Fibroblast of lung (primary cell): Measurements from ENCODE around the gene TLL1. TPM values are rescaled to one million over a fixed set of nuclear protein-coding genes. Genes with fewer than 3 reads are reported as not detected.

Source experiments
- DNase-seq, 2 donors: peaks; one replicate each; pipeline versions ENCODE4 v3.0.0 to v3.0.0-alpha.2; 2010; ENCODE audit warnings: low read depth in 2 of 2
- H2AFZ ChIP-seq: 2 replicates; pipeline ENCODE4 v1.5.1; 2012; ENCODE audit warnings: low read length, control low read depth, inconsistent platforms
- H3K27ac ChIP-seq: 2 replicates; pipeline ENCODE4 v1.5.1; 2011; ENCODE audit warnings: low read length, control low read depth; ENCODE audit not compliant: insufficient read depth
- H3K27me3 ChIP-seq: 2 replicates; pipeline ENCODE4 v1.5.1; 2011; ENCODE audit warnings: mild to moderate bottlenecking, low read length; ENCODE audit not compliant: control insufficient read depth, insufficient read depth
- H3K36me3 ChIP-seq: 2 replicates; pipeline ENCODE4 v1.5.1; 2011; ENCODE audit warnings: low read length; ENCODE audit not compliant: control insufficient read depth, insufficient read depth
- H3K4me1 ChIP-seq: 2 replicates; pipeline ENCODE4 v1.5.1; 2011; ENCODE audit warnings: low read length; ENCODE audit not compliant: control insufficient read depth, insufficient read depth; ENCODE audit errors: extremely low read depth
- H3K4me2 ChIP-seq: 2 replicates; pipeline ENCODE4 v1.5.1; 2011; ENCODE audit warnings: low read length, control low read depth; ENCODE audit not compliant: insufficient read depth; ENCODE audit errors: extremely low read depth
- H3K4me3 ChIP-seq, 4 experiments: fragments of 200-600 bp in 1 of 4; sonication (generic) in 1 of 4; replicated peaks in 1 of 4; 2 replicates each; pipeline ENCODE4 v1.5.1; 2011 to 2016; ENCODE audit warnings: low read length in 4 of 4, low read depth in 3 of 4, mild to moderate bottlenecking in 3 of 4, control low read depth in 2 of 4, inconsistent platforms in 1 of 4, mixed read lengths in 1 of 4; ENCODE audit not compliant: insufficient read depth in 1 of 4; ENCODE audit errors: control extremely low read depth in 1 of 4
- H3K79me2 ChIP-seq: 2 replicates; pipeline ENCODE4 v1.5.1; 2012; ENCODE audit warnings: mild to moderate bottlenecking, low read length, inconsistent platforms; ENCODE audit not compliant: control insufficient read depth, insufficient read depth
- H3K9ac ChIP-seq: 2 replicates; pipeline ENCODE4 v1.5.1; 2011; ENCODE audit warnings: mild to moderate bottlenecking, low read length, control low read depth; ENCODE audit not compliant: insufficient read depth
- H3K9me3 ChIP-seq: 2 replicates; pipeline ENCODE4 v1.5.1; 2012; ENCODE audit warnings: low read depth, low read length; ENCODE audit not compliant: control insufficient read depth, insufficient read depth
- H4K20me1 ChIP-seq: 2 replicates; pipeline ENCODE4 v1.5.1; 2011; ENCODE audit warnings: low read length; ENCODE audit not compliant: control insufficient read depth, insufficient read depth; ENCODE audit errors: extremely low read depth
- EZH2 ChIP-seq: IDR thresholded peaks from 2 replicates; pipeline ENCODE4 v1.5.1; 2012; ENCODE audit warnings: low read length, control low read depth, mild to moderate bottlenecking; ENCODE audit errors: missing control alignments
- polyA plus RNA-seq, 2 donors: library from polyadenylated mRNA; depleted of rRNA in 1 of 2; stranded (reverse) in 1 of 2; unstranded in 1 of 2; fragments of >200 nt; gene quantifications; 2 replicates each; pipeline ENCODE4 v1.2.1, GENCODE V29; 2011 to 2012; ENCODE audit warnings: missing spikeins in 1 of 2
- total RNA-seq: library from RNA; depleted of rRNA; stranded (reverse); fragments of >200 nt; gene quantifications from 2 replicates; pipeline ENCODE4 v1.2.1, GENCODE V29; 2014
- TF ChIP-seq, protein P1 (sequence below), 2 donors: IDR thresholded peaks in 1 of 2; conservative IDR thresholded peaks in 1 of 2; 1 replicate in 1 of 2; 2 replicates in 1 of 2; pipeline ENCODE4 v1.5.1; 2011 to 2012; ENCODE audit warnings: low read length in 2 of 2, control low read depth in 1 of 2, inconsistent platforms in 1 of 2, low read depth in 1 of 2, mild to moderate bottlenecking in 1 of 2

Gene TLL1
- total and polyA plus RNA-seq, 2 donors (not counting 1 experiment from before 2014, with no cell fraction given), result 0.33 to 2.7 TPM

DNA sequence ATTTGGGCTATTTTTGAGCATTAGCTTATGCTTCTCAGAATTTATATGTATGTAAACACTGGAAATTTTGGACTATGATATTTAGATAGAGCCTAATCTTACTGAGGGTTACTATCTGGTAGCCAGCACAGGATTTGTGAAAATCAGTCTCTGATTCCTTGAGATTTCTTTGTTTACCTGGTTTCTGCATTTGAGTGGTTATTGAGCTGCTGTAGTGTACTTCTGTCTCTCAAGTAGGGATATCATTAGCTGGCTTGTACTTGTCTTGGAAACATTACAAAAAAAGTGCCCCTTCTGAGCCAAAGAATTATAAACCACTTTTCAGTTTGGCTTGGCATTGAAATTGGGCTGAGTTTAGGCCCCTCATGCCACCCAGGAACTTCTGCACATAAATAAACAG lies 49.7 kb downstream of the TLL1 start:
- DNase-seq, result no peak

GRCh38 chr4:165926307-165926706 lies 53.3 kb downstream of the TLL1 start:
- H2AFZ ChIP-seq, result no peak overlapping the region
- H3K27ac ChIP-seq, result no peak overlapping the region
- no peak overlapping the region for H3K4me3 ChIP-seq
- no peak overlapping the region for H3K4me2 ChIP-seq
- no peaks in the 10 kb centered on the region for H3K79me2 ChIP-seq
- H3K27me3 ChIP-seq, result no peaks in the 10 kb centered on the region
- no peaks in the 10 kb centered on the region for H3K36me3 ChIP-seq
- H3K9ac ChIP-seq, result no peak overlapping the region
- no peaks in the 10 kb centered on the region for H3K9me3 ChIP-seq
- no peak for TF ChIP-seq EZH2
- TF ChIP-seq, protein P1, sequence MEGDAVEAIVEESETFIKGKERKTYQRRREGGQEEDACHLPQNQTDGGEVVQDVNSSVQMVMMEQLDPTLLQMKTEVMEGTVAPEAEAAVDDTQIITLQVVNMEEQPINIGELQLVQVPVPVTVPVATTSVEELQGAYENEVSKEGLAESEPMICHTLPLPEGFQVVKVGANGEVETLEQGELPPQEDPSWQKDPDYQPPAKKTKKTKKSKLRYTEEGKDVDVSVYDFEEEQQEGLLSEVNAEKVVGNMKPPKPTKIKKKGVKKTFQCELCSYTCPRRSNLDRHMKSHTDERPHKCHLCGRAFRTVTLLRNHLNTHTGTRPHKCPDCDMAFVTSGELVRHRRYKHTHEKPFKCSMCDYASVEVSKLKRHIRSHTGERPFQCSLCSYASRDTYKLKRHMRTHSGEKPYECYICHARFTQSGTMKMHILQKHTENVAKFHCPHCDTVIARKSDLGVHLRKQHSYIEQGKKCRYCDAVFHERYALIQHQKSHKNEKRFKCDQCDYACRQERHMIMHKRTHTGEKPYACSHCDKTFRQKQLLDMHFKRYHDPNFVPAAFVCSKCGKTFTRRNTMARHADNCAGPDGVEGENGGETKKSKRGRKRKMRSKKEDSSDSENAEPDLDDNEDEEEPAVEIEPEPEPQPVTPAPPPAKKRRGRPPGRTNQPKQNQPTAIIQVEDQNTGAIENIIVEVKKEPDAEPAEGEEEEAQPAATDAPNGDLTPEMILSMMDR (conservative IDR thresholded peaks at IDR 0.05 in 1 of 2, IDR thresholded peaks at IDR 0.05 in 1 of 2; ENCODE audit: low read depth in 1 of 2, low read length in 2 of 2), result no peak
- H4K20me1 ChIP-seq, result no peaks in the 10 kb centered on the region
- no peak for DNase-seq
- H3K4me1 ChIP-seq, result no peaks in the 10 kb centered on the region

More for the DNA sequence above, 49.7 kb downstream of the TLL1 start:
- no peak overlapping the region for H3K9ac ChIP-seq
- no peaks in the 10 kb centered on the region for H3K36me3 ChIP-seq
- no peak for TF ChIP-seq EZH2
- TF ChIP-seq, protein P1 (conservative IDR thresholded peaks at IDR 0.05 in 1 of 2, IDR thresholded peaks at IDR 0.05 in 1 of 2; ENCODE audit: low read depth in 1 of 2, low read length in 2 of 2), result no peak
- no peaks in the 10 kb centered on the region for H3K9me3 ChIP-seq
- H3K27ac ChIP-seq, result no peak overlapping the region
- H2AFZ ChIP-seq, result no peak overlapping the region
- no peak overlapping the region for H3K4me3 ChIP-seq
- H3K79me2 ChIP-seq, result no peaks in the 10 kb centered on the region
- H3K4me2 ChIP-seq, result no peak overlapping the region
- no peaks in the 10 kb centered on the region for H3K4me1 ChIP-seq
- H3K27me3 ChIP-seq, result no peaks in the 10 kb centered on the region
- H4K20me1 ChIP-seq, result no peaks in the 10 kb centered on the region

DNA sequence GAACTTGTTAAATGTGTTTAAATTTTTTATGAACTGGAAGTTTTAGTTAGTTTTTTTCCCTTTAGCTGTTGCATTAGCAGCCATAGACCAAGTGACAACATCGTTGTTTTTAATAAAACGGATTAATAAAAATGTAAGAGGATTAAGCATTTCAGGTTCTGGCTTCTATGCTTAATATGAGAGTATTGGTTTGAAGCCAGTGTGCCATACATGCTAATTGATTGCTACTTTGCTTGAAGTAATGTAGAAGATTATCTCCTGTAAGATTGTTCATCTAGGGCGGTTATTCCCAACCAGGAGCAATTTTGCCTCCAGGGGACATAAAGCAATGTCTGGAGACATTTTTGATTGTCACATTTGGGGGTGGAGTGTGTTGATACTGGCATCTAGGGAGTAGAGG lies 54.3 kb downstream of the TLL1 start:
- no peaks in the 10 kb centered on the region for H3K36me3 ChIP-seq
- H3K4me1 ChIP-seq, result no peaks in the 10 kb centered on the region
- H3K4me2 ChIP-seq, result no peak overlapping the region
- DNase-seq, result no peak
- H3K27me3 ChIP-seq, result no peaks in the 10 kb centered on the region
- H4K20me1 ChIP-seq, result no peaks in the 10 kb centered on the region
- H3K79me2 ChIP-seq, result no peaks in the 10 kb centered on the region
- TF ChIP-seq EZH2, result no peak
- TF ChIP-seq, protein P1 (conservative IDR thresholded peaks at IDR 0.05 in 1 of 2, IDR thresholded peaks at IDR 0.05 in 1 of 2; ENCODE audit: low read depth in 1 of 2, low read length in 2 of 2), result no peak
- no peaks in the 10 kb centered on the region for H3K9me3 ChIP-seq
- no peak overlapping the region for H3K9ac ChIP-seq
- no peak overlapping the region for H3K27ac ChIP-seq
- H3K4me3 ChIP-seq, result no peak overlapping the region
- H2AFZ ChIP-seq, result no peak overlapping the region
